ENCODE measurements around the gene BBS9. TPM values are rescaled to one million over a fixed set of nuclear protein-coding genes. Genes with fewer than 3 reads are reported as not detected.

The BBS9 gene
- total and polyA plus RNA-seq, 4 experiments from 2014 or later = 13.9 to 27.3 (median 24.8) TPM

GRCh38 chr7:33597181-33597580, 467.8 kb downstream of the BBS9 start:
- ChIA-PET CTCF (ENCODE audit: partially characterized antibody) (no interaction called here), POLR2A (ENCODE audit: partially characterized antibody) (no interaction called here)
- no peaks in the 10 kb centered on the region for H3K36me3 ChIP-seq (ENCODE audit: insufficient read depth, low read length)
- H3K27ac Mint-ChIP-seq = no peak overlapping the region
- H3K4me3 ChIP-seq (ENCODE audit: low read length in 2 of 2) = no peak overlapping the region
- H3K9me3 Mint-ChIP-seq = peaks cover 0 to 3% (median 0%) of the 10 kb centered on the region in 8 donors
- H3K27me3 Mint-ChIP-seq = no peaks in the 10 kb centered on the region
- H3K36me3 Mint-ChIP-seq = peaks cover 1 to 12% of the 10 kb centered on the region in 2 donors
- H3K9me3 ChIP-seq (ENCODE audit: control insufficient read depth in 1 of 2, low read length in 2 of 2) = no peaks in the 10 kb centered on the region
- no peaks in the 10 kb centered on the region for H3K27me3 ChIP-seq (ENCODE audit: insufficient read depth, low read length)
- no peak for DNase-seq
- peaks cover 0 to 2% (median under 1%) of the 10 kb centered on the region in 4 donors for H3K4me1 Mint-ChIP-seq
- intact Hi-C loops (cut with micrococcal nuclease) = loop anchor here (10.0 kb wide), 1 partner anchor 62 kb away; no protein-coding TSS in a partner anchor
- H3K4me1 ChIP-seq (ENCODE audit: insufficient read depth, low read length) = no peaks in the 10 kb centered on the region
- H3K4me3 Mint-ChIP-seq = no peak overlapping the region
- no peak overlapping the region for H3K27ac ChIP-seq (ENCODE audit: low read depth, low read length)

- no peaks in the 10 kb centered on the region for H3K9me3 ChIP-seq (ENCODE audit: control insufficient read depth in 1 of 2, low read length in 2 of 2)
- ChIA-PET POLR2A (ENCODE audit: partially characterized antibody) (no interaction called here), CTCF (ENCODE audit: partially characterized antibody) (no interaction called here)
- H3K9me3 Mint-ChIP-seq = no peaks in the 10 kb centered on the region
- DNase-seq = no peak
- no peaks in the 10 kb centered on the region for H3K4me1 ChIP-seq (ENCODE audit: insufficient read depth, low read length)
- H3K4me1 Mint-ChIP-seq = peaks cover 0 to 2% (median under 1%) of the 10 kb centered on the region in 4 donors
- H3K36me3 Mint-ChIP-seq = peaks cover 12 to 29% of the 10 kb centered on the region in 2 donors
- H3K36me3 ChIP-seq (ENCODE audit: insufficient read depth, low read length) = no peaks in the 10 kb centered on the region
- H3K27me3 ChIP-seq (ENCODE audit: insufficient read depth, low read length) = no peaks in the 10 kb centered on the region
- no peak overlapping the region for H3K4me3 Mint-ChIP-seq
- H3K27ac ChIP-seq (ENCODE audit: low read depth, low read length) = no peak overlapping the region
- no peak overlapping the region for H3K27ac Mint-ChIP-seq
- no peak overlapping the region for H3K4me3 ChIP-seq (ENCODE audit: low read length in 2 of 2)
- no peaks in the 10 kb centered on the region for H3K27me3 Mint-ChIP-seq
- intact Hi-C loops (cut with micrococcal nuclease) = no loop called here
Measured at GRCh38 chr7:33601101-33601500, 471.7 kb downstream of the BBS9 start.

GRCh38 chr7:33601884-33602283, 472.5 kb downstream of the BBS9 start:
- Histone ChIP-seq H3K27ac (ENCODE audit: low read depth, low read length) (no peak overlapping the region), H3K4me1 (ENCODE audit: insufficient read depth, low read length) (no peaks in the 10 kb centered on the region), H3K4me3 (ENCODE audit: low read length in 2 of 2) (no peak overlapping the region), H3K27me3 (ENCODE audit: insufficient read depth, low read length) (no peaks in the 10 kb centered on the region), H3K9me3 (ENCODE audit: control insufficient read depth in 1 of 2, low read length in 2 of 2) (no peaks in the 10 kb centered on the region), H3K36me3 (ENCODE audit: insufficient read depth, low read length) (no peaks in the 10 kb centered on the region)
- H3K27me3 Mint-ChIP-seq = no peaks in the 10 kb centered on the region
- intact Hi-C loops (cut with micrococcal nuclease) = no loop called here
- peaks cover 0 to 4% (median under 1%) of the 10 kb centered on the region in 4 donors for H3K4me1 Mint-ChIP-seq
- ChIA-PET CTCF (ENCODE audit: partially characterized antibody) (no interaction called here), POLR2A (ENCODE audit: partially characterized antibody) (no interaction called here)
- H3K9me3 Mint-ChIP-seq = peaks cover 0 to 4% (median 0%) of the 10 kb centered on the region in 8 donors
- peaks cover 13 to 33% of the 10 kb centered on the region in 2 donors for H3K36me3 Mint-ChIP-seq
- no peak overlapping the region for H3K27ac Mint-ChIP-seq
- DNase-seq = no peak
- no peak overlapping the region for H3K4me3 Mint-ChIP-seq

- H3K9me3 Mint-ChIP-seq = peaks cover 0 to 5% (median 3%) of the 10 kb centered on the region in 8 donors
- intact Hi-C loops (cut with micrococcal nuclease) = no loop called here
- H3K27ac Mint-ChIP-seq = no peak overlapping the region
- ChIA-PET POLR2A (ENCODE audit: partially characterized antibody) (no interaction called here), CTCF (ENCODE audit: partially characterized antibody) (no interaction called here)
- Histone ChIP-seq H3K36me3 (ENCODE audit: insufficient read depth, low read length) (no peaks in the 10 kb centered on the region), H3K27ac (ENCODE audit: low read depth, low read length) (no peak overlapping the region), H3K4me1 (ENCODE audit: insufficient read depth, low read length) (no peaks in the 10 kb centered on the region), H3K9me3 (ENCODE audit: control insufficient read depth in 1 of 2, low read length in 2 of 2) (no peaks in the 10 kb centered on the region), H3K4me3 (ENCODE audit: low read length in 2 of 2) (no peak overlapping the region), H3K27me3 (ENCODE audit: insufficient read depth, low read length) (no peaks in the 10 kb centered on the region)
- peaks cover 24 to 46% of the 10 kb centered on the region in 2 donors for H3K36me3 Mint-ChIP-seq
- no peak for DNase-seq
- H3K4me1 Mint-ChIP-seq = peaks cover 0 to 4% (median under 1%) of the 10 kb centered on the region in 4 donors
- H3K4me3 Mint-ChIP-seq = no peak overlapping the region
- no peaks in the 10 kb centered on the region for H3K27me3 Mint-ChIP-seq
Measured at GRCh38 chr7:33604056-33604455, 474.7 kb downstream of the BBS9 start.

- H3K36me3 Mint-ChIP-seq = peaks cover 37 to 49% of the 10 kb centered on the region in 2 donors
- Histone ChIP-seq H3K4me3 (ENCODE audit: low read length in 2 of 2) (no peak overlapping the region), H3K27ac (ENCODE audit: low read depth, low read length) (no peak overlapping the region), H3K4me1 (ENCODE audit: insufficient read depth, low read length) (no peaks in the 10 kb centered on the region), H3K9me3 (ENCODE audit: control insufficient read depth in 1 of 2, low read length in 2 of 2) (no peaks in the 10 kb centered on the region), H3K27me3 (ENCODE audit: insufficient read depth, low read length) (no peaks in the 10 kb centered on the region), H3K36me3 (ENCODE audit: insufficient read depth, low read length) (no peaks in the 10 kb centered on the region)
- no peak for DNase-seq
- intact Hi-C loops (cut with micrococcal nuclease) = no loop called here
- no peak overlapping the region for H3K27ac Mint-ChIP-seq
- CTCF ChIA-PET (ENCODE audit: partially characterized antibody) = no interaction called here
- POLR2A ChIA-PET (ENCODE audit: partially characterized antibody) = no interaction called here
- H3K27me3 Mint-ChIP-seq = no peaks in the 10 kb centered on the region
- H3K9me3 Mint-ChIP-seq = peaks cover 0 to 12% (median 5%) of the 10 kb centered on the region in 8 donors
- no peak overlapping the region for H3K4me3 Mint-ChIP-seq
- peaks cover 0 to 2% (median 0%) of the 10 kb centered on the region in 4 donors for H3K4me1 Mint-ChIP-seq
Measured at GRCh38 chr7:33610918-33611317, 481.6 kb downstream of the BBS9 start.

GRCh38 chr7:33612442-33612841, 483.1 kb downstream of the BBS9 start:
- H3K4me3 ChIP-seq (ENCODE audit: low read length in 2 of 2) = no peak overlapping the region
- Mint-ChIP-seq H3K9me3 (peaks cover 2 to 16% (median 4%) of the 10 kb centered on the region in 8 donors), H3K4me1 (no peaks in the 10 kb centered on the region), H3K27ac (no peak overlapping the region), H3K4me3 (no peak overlapping the region), H3K36me3 (peaks cover 32 to 39% of the 10 kb centered on the region in 2 donors), H3K27me3 (no peaks in the 10 kb centered on the region)
- no peaks in the 10 kb centered on the region for H3K36me3 ChIP-seq (ENCODE audit: insufficient read depth, low read length)
- no peak for DNase-seq
- H3K4me1 ChIP-seq (ENCODE audit: insufficient read depth, low read length) = no peaks in the 10 kb centered on the region
- no peak overlapping the region for H3K27ac ChIP-seq (ENCODE audit: low read depth, low read length)
- H3K9me3 ChIP-seq (ENCODE audit: control insufficient read depth in 1 of 2, low read length in 2 of 2) = no peaks in the 10 kb centered on the region
- intact Hi-C loops (cut with micrococcal nuclease) = no loop called here
- ChIA-PET CTCF (ENCODE audit: partially characterized antibody) (interaction anchor here (1.4 kb wide), 1 partner anchor 25 kb away, joined by 3 read pairs; no protein-coding TSS in a partner anchor), POLR2A (ENCODE audit: partially characterized antibody) (no interaction called here)
- no peaks in the 10 kb centered on the region for H3K27me3 ChIP-seq (ENCODE audit: insufficient read depth, low read length)

- intact Hi-C loops (cut with micrococcal nuclease) = no loop called here
- H3K9me3 Mint-ChIP-seq = peaks cover 2 to 20% (median 8%) of the 10 kb centered on the region in 8 donors
- no peaks in the 10 kb centered on the region for H3K27me3 ChIP-seq (ENCODE audit: insufficient read depth, low read length)
- H3K9me3 ChIP-seq (ENCODE audit: control insufficient read depth in 1 of 2, low read length in 2 of 2) = no peaks in the 10 kb centered on the region
- no peaks in the 10 kb centered on the region for H3K4me1 Mint-ChIP-seq
- POLR2A ChIA-PET (ENCODE audit: partially characterized antibody) = no interaction called here
- no peak overlapping the region for H3K27ac ChIP-seq (ENCODE audit: low read depth, low read length)
- CTCF ChIA-PET (ENCODE audit: partially characterized antibody) = no interaction called here
- no peak overlapping the region for H3K27ac Mint-ChIP-seq
- DNase-seq = no peak
- H3K4me3 Mint-ChIP-seq = no peak overlapping the region
- no peaks in the 10 kb centered on the region for H3K4me1 ChIP-seq (ENCODE audit: insufficient read depth, low read length)
- no peak overlapping the region for H3K4me3 ChIP-seq (ENCODE audit: low read length in 2 of 2)
- H3K36me3 ChIP-seq (ENCODE audit: insufficient read depth, low read length) = no peaks in the 10 kb centered on the region
- no peaks in the 10 kb centered on the region for H3K27me3 Mint-ChIP-seq
- peaks cover 21 to 25% of the 10 kb centered on the region in 2 donors for H3K36me3 Mint-ChIP-seq
Measured at GRCh38 chr7:33614357-33615117, 485.2 kb downstream of the BBS9 start.
